Non-pigmented ciliary epithelial cell (primary cell): Measurements from ENCODE around the gene SLIT3.
"Not testable (repeated sequence)": the region's sequence is repeated elsewhere in the genome, so short reads cannot be mapped to it uniquely, and the experiment has no call there.

ENCODE experiments used
- DNase-seq: peaks from one replicate; pipeline ENCODE4 v3.0.0-alpha.2; 2010; ENCODE audit warnings: low read depth

The SLIT3 gene

DNA sequence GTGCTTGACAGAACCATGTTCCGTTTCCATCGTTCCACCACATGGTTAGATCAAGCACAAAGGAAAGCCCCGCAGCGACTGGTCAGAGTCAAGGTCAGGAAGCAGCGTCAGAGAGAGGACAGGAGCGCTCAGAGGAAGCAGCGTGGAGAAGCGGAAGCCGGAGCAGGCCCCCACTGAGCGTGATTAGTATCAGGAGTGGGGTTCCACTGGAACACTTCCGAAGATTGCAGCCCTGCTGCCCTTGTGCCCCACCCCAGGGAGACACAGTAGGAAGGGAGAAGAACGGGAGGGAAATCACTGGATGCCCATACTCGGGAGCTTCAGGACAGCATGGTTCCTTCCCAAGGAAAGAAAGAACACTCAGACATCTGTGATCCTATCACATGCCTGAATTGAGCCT, 532.8 kb downstream of the SLIT3 start:
- DNase-seq = no peak

DNA sequence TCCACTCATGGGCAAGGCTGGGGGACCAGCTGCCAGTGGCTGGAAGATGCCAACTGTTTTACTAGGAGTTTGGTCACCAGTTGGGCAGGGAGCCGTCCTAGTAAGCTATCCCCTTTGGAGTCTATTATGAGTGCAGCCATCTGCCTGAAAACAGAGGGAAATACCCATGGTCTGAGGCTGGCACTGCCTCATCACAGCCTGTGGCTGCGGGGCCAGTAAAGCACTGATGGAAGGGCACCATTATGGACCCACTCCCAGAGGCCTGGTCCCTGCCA, 534.6 kb downstream of the SLIT3 start:
- DNase-seq = no peak

DNA sequence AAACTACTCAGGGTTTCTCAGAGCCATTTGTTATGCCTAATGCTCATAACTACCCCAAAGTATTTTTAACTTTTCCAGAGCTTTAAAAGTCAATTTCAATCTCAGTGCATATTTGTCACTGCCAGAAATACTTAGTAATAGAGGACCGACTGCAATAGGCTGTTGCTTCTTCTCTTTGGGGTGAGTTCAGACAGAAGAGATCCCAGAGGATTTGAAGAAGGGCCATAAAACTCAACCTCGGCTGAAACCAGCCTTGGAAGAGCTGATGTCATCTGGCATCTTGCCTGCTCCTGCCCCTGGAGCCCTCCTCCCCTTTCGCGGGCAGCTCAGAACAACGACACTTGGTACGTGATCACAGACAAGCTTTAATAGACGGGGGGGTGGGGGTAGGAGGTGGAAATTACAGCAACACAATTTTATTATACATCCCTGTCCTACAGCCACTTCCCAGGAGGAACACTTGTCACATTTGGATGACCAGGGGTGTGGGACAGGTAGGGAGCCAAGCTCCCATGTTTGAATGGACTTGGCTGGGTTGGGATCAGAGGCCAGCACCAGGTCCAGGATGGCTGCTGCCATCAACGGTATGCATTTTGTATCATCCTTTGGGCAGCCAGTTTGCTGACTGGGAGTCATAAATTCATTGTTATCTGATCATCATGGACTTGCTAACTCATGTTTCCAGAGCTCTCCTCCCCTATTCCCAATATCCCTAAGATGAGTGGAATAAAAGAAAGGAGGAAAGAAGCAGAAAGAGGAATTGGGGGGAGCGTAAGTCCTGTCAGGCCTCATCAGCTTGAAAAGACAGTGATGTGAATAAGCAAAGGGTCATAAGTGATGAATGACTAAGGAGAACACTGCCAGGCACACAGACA, 535.2 kb downstream of the SLIT3 start:
- DNase-seq = no peak

GRCh38 chr5:168765086-168765550, 535.8 kb downstream of the SLIT3 start:
- no peak for DNase-seq

DNA sequence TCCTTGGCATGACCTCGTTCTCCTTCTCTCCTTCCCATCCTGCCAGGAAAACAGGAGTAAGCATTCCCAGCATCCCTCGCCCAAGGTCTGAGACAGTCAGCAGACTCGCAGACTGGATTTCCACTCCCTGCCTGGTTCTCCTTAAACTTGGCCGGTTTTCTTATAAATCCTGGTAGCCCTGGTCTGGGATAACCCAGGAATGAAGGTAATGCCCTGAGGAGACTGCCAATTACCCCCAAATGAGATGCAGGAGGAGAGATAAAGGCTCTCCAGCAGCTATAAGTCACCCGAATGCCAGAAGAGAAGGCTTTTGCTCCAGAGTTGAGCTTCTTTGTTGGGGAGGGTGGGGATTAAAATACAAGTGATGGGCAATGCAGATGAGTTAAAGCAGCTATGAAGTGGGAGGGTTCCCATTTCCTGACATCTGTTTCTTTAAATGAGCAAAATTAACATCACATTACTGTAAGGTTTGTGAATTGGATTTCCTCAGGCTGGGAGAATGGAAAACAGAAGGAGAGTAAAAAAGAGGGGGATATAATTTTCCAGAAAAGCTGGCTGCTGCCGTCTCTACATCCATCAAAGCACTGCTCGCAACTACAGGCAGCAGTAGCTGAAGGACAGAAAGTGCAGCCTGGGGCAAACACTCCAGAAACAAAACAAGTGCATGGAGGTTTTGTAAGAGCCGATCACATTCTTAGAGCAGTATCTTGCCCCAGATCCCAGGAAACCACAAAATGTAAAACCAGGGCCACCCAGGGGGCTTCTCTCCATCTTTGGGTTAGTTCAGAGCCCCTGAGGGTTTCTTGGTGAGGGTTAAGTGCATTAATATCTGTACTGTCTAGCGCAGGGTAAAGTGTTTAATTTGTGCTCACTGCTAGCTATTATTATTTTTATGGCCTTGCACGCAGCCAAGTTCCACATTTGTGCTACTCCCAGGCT, 544.2 kb downstream of the SLIT3 start:
- no peak for DNase-seq

- no peak for DNase-seq
These were observed 545.3 kb downstream of the SLIT3 start for GRCh38 chr5:168755548-168756093.

- DNase-seq = no peak
These were observed 547.2 kb downstream of the SLIT3 start for GRCh38 chr5:168753691-168754254.

DNA sequence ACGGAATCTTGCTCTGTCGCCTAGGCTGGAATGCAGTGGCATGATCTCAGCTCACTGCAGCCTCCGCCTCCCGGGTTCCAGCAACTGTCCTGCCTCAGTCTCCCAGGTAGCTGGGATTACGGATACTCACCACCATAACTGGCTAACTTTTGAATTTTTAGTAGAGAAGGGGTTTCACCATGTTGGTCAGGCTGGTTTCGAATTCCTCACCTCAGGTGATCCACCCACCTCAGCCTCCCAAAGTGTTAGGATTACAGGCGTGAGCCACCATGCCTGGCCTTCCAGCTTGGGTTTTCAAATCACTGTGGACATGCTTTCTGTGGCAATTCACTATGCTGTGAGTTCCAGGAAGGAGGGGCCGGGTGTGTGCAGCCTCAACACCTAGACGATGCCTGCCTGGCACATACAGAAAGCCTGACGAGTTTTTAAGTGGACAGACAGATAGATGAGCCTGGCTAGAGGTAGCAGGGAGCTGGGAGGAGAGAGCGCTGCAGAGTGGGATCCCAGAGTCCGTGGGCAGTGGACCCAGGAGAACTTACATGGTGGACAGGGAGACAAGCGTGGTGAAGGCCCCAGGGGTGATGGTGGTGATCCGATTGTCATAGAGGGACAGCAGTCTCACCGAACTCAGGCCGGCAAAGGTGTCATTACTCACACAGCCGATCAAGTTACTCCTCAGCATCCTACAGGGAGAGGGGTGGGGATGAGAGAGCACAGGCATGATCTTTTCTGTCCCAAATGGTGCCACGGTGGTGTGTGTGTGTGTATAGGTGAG, 548.3 kb downstream of the SLIT3 start:
- no peak for DNase-seq

DNA sequence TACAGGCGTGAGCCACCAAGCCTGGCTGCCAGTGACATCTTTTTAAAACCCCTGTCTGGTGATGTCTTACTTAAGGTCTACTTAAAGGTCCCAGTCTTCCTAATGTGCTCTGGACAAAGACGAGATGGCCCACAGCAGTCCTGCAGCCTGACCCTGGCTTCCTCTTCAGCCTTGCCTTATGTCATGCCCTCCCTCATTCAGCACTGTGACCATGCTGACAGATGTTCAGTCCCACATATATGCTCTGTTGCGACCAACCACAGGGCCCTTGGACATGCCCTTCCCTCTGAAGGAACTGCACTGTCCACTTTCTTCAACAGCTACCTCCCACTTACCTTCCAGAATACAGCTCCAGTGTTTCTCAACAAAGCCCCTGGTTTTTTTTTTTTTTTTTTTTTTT, 548.9 kb downstream of the SLIT3 start:
- DNase-seq = no peak

- DNase-seq = no peak
These were observed 550.0 kb downstream of the SLIT3 start for GRCh38 chr5:168750926-168751325.

GRCh38 chr5:168749391-168750100, 551.4 kb downstream of the SLIT3 start:
- DNase-seq = no peak

DNA sequence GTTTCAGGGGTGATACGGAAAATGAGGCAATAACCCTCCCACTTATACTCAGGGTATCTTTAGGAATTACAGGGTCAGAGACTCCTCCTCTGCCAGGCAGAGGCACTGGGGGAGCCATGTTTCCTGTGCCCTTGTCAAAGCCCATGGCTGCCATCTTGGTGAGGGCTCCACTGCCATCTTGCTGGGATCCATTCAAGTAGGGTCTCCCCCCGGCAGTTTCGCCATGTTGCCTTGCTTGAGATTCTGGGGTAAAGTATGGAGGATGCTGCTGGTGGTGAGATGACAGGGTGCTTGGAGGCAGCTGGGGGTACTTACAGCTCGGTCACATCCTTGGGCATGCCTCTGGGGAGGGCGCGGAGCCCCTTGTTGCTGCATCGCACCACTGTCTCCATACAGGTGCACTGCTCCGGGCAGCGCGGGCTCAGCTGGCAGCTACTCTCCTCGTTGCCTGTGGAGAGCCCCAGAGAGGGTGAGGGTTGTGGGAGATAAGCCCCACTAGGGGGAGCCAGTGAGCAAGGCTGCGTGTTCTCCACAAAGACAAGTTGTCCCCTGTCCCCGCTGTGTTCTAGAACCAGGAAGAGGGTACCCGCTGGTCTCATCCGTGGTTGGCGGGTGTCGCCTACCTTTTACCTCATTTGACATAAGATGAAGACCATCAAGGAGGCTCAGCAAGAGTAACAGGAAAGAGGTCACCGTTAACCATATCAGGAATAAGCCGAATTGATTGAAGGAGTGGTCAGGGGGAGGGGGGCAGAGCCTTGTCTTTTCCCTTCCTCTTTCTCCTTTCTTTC, 552.8 kb downstream of the SLIT3 start:
- DNase-seq = no peak

DNA sequence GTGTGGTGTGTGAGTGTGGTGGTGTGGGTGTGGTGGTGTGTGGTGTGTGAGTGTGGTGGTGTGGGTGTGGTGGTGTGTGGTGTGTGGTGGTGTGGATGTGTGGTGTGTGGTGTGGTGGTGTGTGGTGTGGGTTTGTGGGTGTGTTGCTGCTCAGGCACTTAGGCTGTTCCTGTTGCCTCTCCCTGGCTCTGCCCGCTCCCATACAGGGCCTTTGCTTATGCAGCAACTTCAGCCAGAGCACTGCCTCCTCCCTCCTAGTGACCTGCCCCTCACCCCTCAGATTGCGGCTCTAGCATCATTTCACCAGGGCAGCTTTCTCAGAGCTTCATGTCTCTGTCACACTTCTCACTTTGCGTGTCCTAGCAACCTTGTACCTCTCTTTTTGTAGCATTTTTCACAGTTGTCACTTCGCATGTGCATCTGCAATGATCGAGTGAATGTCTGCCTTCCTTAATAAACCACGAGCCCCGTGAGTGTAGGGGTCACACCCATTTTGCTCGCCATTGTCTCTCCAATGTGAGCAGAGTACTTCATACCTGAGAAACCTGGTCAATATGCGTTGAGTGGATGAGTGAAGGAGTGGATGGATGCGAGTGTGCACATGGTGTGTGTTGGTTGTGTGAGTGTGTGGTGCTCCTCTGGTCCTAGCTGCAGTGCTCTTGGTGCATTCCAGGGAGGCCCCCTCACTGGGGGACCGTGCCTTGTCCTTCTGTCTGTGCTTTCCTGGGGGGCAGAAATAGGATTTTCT, 553.9 kb downstream of the SLIT3 start:
- DNase-seq = no peak

DNA sequence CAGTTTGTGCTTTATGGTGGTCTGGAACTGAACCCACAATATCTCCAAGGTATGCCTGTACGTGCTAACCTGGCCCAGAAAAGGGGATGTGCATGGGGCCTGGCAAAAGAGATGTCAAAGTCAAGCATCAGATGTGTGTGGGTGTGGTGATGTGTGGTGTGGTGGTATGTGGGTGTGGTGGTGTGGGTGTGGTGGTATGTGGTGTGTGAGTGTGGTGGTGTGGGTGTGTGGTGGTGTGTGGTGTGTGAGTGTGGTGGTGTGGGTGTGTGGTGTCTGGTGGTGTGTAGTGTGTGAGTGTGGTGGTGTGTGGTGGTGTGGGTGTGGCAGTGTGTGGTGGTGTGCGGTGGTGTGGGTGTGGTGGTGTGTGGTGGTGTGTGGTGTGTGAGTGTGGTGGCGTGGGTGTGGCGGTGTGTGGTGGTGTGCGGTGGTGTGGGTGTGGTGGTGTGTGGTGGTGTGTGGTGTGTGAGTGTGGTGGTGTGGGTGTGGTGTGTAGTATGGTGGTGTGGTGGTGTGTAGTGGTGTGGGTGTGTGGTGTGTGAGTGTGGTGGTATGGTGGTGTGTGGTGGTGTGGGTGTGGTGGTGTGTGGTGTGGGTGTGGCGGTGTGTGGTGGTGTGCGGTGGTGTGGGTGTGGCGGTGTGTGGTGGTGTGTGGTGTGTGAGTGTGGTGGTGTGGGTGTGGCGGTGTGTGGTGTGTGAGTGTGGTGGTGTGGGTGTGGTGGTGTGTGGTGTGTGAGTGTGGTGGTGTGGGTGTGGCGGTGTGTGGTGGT, 554.6 kb downstream of the SLIT3 start:
- DNase-seq = not testable (repeated sequence)

GRCh38 chr5:168743617-168744016, 557.3 kb downstream of the SLIT3 start:
- DNase-seq = no peak

GRCh38 chr5:168742311-168742710, 558.6 kb downstream of the SLIT3 start:
- DNase-seq = not testable (repeated sequence)

- no peak for DNase-seq
These were observed 560.1 kb downstream of the SLIT3 start for GRCh38 chr5:168740811-168741213.

GRCh38 chr5:168740092-168740800, 560.7 kb downstream of the SLIT3 start:
- DNase-seq = no peak
